GM19463 (cell line): ENCODE measurements around the gene KIR2DL3.

Experiments
- ATAC-seq: cut with Tn5 transposase; IDR thresholded peaks from one replicate; pipeline ENCODE4 v1.9.1; 2021; ENCODE audit warnings: mild to moderate bottlenecking, moderate library complexity; ENCODE audit not compliant: unreplicated experiment

The KIR2DL3 gene

GRCh38 chr19:54790711-54791110, 52.4 kb downstream of the KIR2DL3 start:
- no peak for ATAC-seq

- no peak for ATAC-seq
These were observed 53.2 kb downstream of the KIR2DL3 start for GRCh38 chr19:54791476-54791875.

GRCh38 chr19:54792814-54793213, 54.5 kb downstream of the KIR2DL3 start:
- no peak for ATAC-seq

- no peak for ATAC-seq
These were observed 57.4 kb downstream of the KIR2DL3 start for GRCh38 chr19:54795758-54796157.
